Activated CD8-positive, alpha-beta T cell treated with anti-CD3 and anti-CD28 coated beads for 36 hours (primary cell): ENCODE results near the gene CXCL13. TPM values are rescaled to one million over a fixed set of nuclear protein-coding genes. Genes with fewer than 3 reads are reported as not detected.

Experiments used
- ATAC-seq: fragments of 200-7000 bp; cut with Tn5 transposase; one replicate; pipeline ENCODE4 v1.10.0; 2021; ENCODE audit warnings: mild to moderate bottlenecking, moderate library complexity
- CTCF ChIA-PET: fragments of 350-600 bp; sonication (Branson Sonifier 250); formaldehyde crosslinking; loops from one replicate; lab custom pipeline; 2021; ENCODE audit warnings: antibody characterized with exemption; lab: Charles Lee
- POLR2A ChIA-PET: fragments of 350-600 bp; sonication (Branson Sonifier 250); formaldehyde crosslinking; loops from one replicate; lab custom pipeline; 2021; ENCODE audit warnings: antibody characterized with exemption; lab: Charles Lee
- DNase-seq: peaks from one replicate; pipeline ENCODE4 v3.0.0-alpha.2; 2020
- H3K27ac Mint-ChIP-seq: one replicate; pipeline ENCODE4 v1.8.0; 2021; ENCODE audit warnings: mild to moderate bottlenecking, mixed read lengths
- H3K27me3 Mint-ChIP-seq: one replicate; pipeline ENCODE4 v1.8.0; 2021; ENCODE audit warnings: mixed read lengths
- H3K36me3 Mint-ChIP-seq: one replicate; pipeline ENCODE4 v1.8.0; 2021; ENCODE audit warnings: low read depth, mixed read lengths
- H3K4me1 Mint-ChIP-seq: one replicate; pipeline ENCODE4 v1.8.0; 2021; ENCODE audit warnings: low read depth, mixed read lengths
- H3K4me3 Mint-ChIP-seq: one replicate; pipeline ENCODE4 v1.8.0; 2021; ENCODE audit warnings: mild to moderate bottlenecking, moderate library complexity, mixed read lengths
- H3K9me3 Mint-ChIP-seq: one replicate; pipeline ENCODE4 v1.8.0; 2021; ENCODE audit warnings: mixed read lengths
- CTCF ChIP-seq: fragments of 200-600 bp; IDR thresholded peaks from one replicate; pipeline ENCODE4 v1.8.0; 2022; ENCODE audit warnings: antibody characterized with exemption, mild to moderate bottlenecking
- intact Hi-C: fragments of 100-400 bp; cut with micrococcal nuclease; formaldehyde crosslinking; loops from one replicate; pipeline ENCODE4 v1.10.0; 2022
- total RNA-seq, 2 experiments: library from RNA; stranded (reverse); gene quantifications; one replicate each; pipeline ENCODE4 v1.2.3, GENCODE V29; 2021

Gene CXCL13
- total RNA-seq, 2 experiments from 2014 or later, result 0.43 TPM; not detected in 1

GRCh38 chr4:77599378-77599777, 6.2 kb upstream of the CXCL13 start:
- POLR2A ChIA-PET, result no interaction called here
- no peak overlapping the region for H3K27ac Mint-ChIP-seq
- no peaks in the 10 kb centered on the region for H3K9me3 Mint-ChIP-seq
- peaks cover 16% of the 10 kb centered on the region for H3K4me1 Mint-ChIP-seq
- peaks cover 25% of the 10 kb centered on the region for H3K27me3 Mint-ChIP-seq
- H3K4me3 Mint-ChIP-seq, result no peak overlapping the region
- CTCF ChIA-PET, result interaction anchor here (0.7 to 11.4 kb wide), 13 partner anchors 7 to 233 kb away, joined by 3 to 147 read pairs (median 17); no protein-coding TSS in a partner anchor
- intact Hi-C loops, result no loop called here
- DNase-seq, result peak; percentile 29
- TF ChIP-seq CTCF, result peak; percentile 52
- no peaks in the 10 kb centered on the region for H3K36me3 Mint-ChIP-seq
- ATAC-seq, result no peak

GRCh38 chr4:77600521-77601451, 4.8 kb upstream of the CXCL13 start:
- peak; percentile 60 for DNase-seq
- H3K36me3 Mint-ChIP-seq, result no peaks in the 10 kb centered on the region
- no peaks in the 10 kb centered on the region for H3K9me3 Mint-ChIP-seq
- H3K4me1 Mint-ChIP-seq, result peaks cover 4% of the 10 kb centered on the region
- POLR2A ChIA-PET, result interaction anchor here (0.7 kb wide), 1 partner anchor 125 kb away, joined by 3 read pairs; no protein-coding TSS in a partner anchor
- ATAC-seq, result peak; percentile 64
- peak; percentile 96 for TF ChIP-seq CTCF
- H3K27me3 Mint-ChIP-seq, result peaks cover 28% of the 10 kb centered on the region
- intact Hi-C loops, result loop anchor here (5.0 kb wide), 2 partner anchors 133 to 213 kb away; no protein-coding TSS in a partner anchor
- no peak overlapping the region for H3K27ac Mint-ChIP-seq
- H3K4me3 Mint-ChIP-seq, result no peak overlapping the region
- CTCF ChIA-PET, result interaction anchor here (0.6 to 11.4 kb wide), 63 partner anchors 8 to 917 kb away, joined by 3 to 147 read pairs (median 5); no protein-coding TSS in a partner anchor

- H3K27ac Mint-ChIP-seq, result no peak overlapping the region
- H3K4me1 Mint-ChIP-seq, result peaks cover 3% of the 10 kb centered on the region
- peaks cover 30% of the 10 kb centered on the region for H3K27me3 Mint-ChIP-seq
- ChIA-PET POLR2A (no interaction called here), CTCF (interaction anchor here (0.7 to 11.4 kb wide), 54 partner anchors 9 to 916 kb away, joined by 3 to 147 read pairs (median 5); no protein-coding TSS in a partner anchor)
- no peak overlapping the region for H3K4me3 Mint-ChIP-seq
- no peaks in the 10 kb centered on the region for H3K9me3 Mint-ChIP-seq
- no peak for ATAC-seq
- no peak for DNase-seq
- no peaks in the 10 kb centered on the region for H3K36me3 Mint-ChIP-seq
- intact Hi-C loops, result loop anchor here (5.0 kb wide), 2 partner anchors 134 to 214 kb away; no protein-coding TSS in a partner anchor
- TF ChIP-seq CTCF, result no peak
Observed at GRCh38 chr4:77601614-77602187, 3.9 kb upstream of the CXCL13 start.

GRCh38 chr4:77613267-77613666, 7.6 kb downstream of the CXCL13 start:
- TF ChIP-seq CTCF, result no peak
- ATAC-seq (no peak), DNase-seq (no peak)
- POLR2A ChIA-PET, result no interaction called here
- intact Hi-C loops, result no loop called here
- H3K27ac Mint-ChIP-seq, result no peak overlapping the region
- no peaks in the 10 kb centered on the region for H3K4me1 Mint-ChIP-seq
- H3K36me3 Mint-ChIP-seq, result no peaks in the 10 kb centered on the region
- H3K9me3 Mint-ChIP-seq, result no peaks in the 10 kb centered on the region
- H3K4me3 Mint-ChIP-seq, result no peak overlapping the region
- CTCF ChIA-PET, result interaction anchor here (1.3 to 13.0 kb wide), 2 partner anchors 14 to 148 kb away, joined by 4 to 147 read pairs; no protein-coding TSS in a partner anchor
- H3K27me3 Mint-ChIP-seq, result peaks cover 8% of the 10 kb centered on the region
